Measurements from ENCODE around the gene TAF4. TPM values are rescaled to one million over a fixed set of nuclear protein-coding genes. Genes with fewer than 3 reads are reported as not detected.
A peak's percentile ranks its signal among the peaks of the same experiment; 100 is the strongest.

Gene TAF4
- total RNA-seq, 1 donor from 2014 or later = 28.1 TPM

GRCh38 chr20:62069741-62070216, 4.1 kb upstream of the TAF4 start:
- no peak for DNase-seq (ENCODE audit: low spot score in 2 of 2, unreplicated experiment in 2 of 2)
- Mint-ChIP-seq H3K36me3 (no peaks in the 10 kb centered on the region), H3K4me1 (peaks cover 15% of the 10 kb centered on the region), H3K27me3 (ENCODE audit: low read depth) (peaks cover 2% of the 10 kb centered on the region), H3K9me3 (peaks cover 15% of the 10 kb centered on the region), H3K27ac (no peak overlapping the region), H3K4me3 (no peak overlapping the region)
- no peak for TF ChIP-seq CTCF (IDR thresholded peaks at IDR 0.05; ENCODE audit: unreplicated experiment)

GRCh38 chr20:62068997-62069396, 3.3 kb upstream of the TAF4 start:
- TF ChIP-seq CTCF (IDR thresholded peaks at IDR 0.05; ENCODE audit: unreplicated experiment) = no peak
- H3K36me3 Mint-ChIP-seq = no peaks in the 10 kb centered on the region
- peaks cover 12% of the 10 kb centered on the region for H3K9me3 Mint-ChIP-seq
- H3K4me1 Mint-ChIP-seq = peaks cover 17% of the 10 kb centered on the region
- no peak overlapping the region for H3K27ac Mint-ChIP-seq
- H3K4me3 Mint-ChIP-seq = no peak overlapping the region
- no peak for DNase-seq (ENCODE audit: low spot score in 2 of 2, unreplicated experiment in 2 of 2)
- peaks cover 2% of the 10 kb centered on the region for H3K27me3 Mint-ChIP-seq (ENCODE audit: low read depth)

GRCh38 chr20:62067547-62068260, 2.0 kb upstream of the TAF4 start:
- H3K27ac Mint-ChIP-seq = peak overlapping the region; percentile 92
- no peaks in the 10 kb centered on the region for H3K36me3 Mint-ChIP-seq
- no peak for TF ChIP-seq CTCF (IDR thresholded peaks at IDR 0.05; ENCODE audit: unreplicated experiment)
- DNase-seq (ENCODE audit: low spot score in 2 of 2, unreplicated experiment in 2 of 2) = no peak
- H3K4me1 Mint-ChIP-seq = peaks cover 30% of the 10 kb centered on the region
- peaks cover 4% of the 10 kb centered on the region for H3K9me3 Mint-ChIP-seq
- H3K27me3 Mint-ChIP-seq (ENCODE audit: low read depth) = peaks cover 2% of the 10 kb centered on the region
- peak overlapping the region; percentile 83 for H3K4me3 Mint-ChIP-seq

- Mint-ChIP-seq H3K27ac (peak overlapping the region; percentile 92), H3K4me1 (peaks cover 34% of the 10 kb centered on the region), H3K4me3 (peak overlapping the region; percentile 83), H3K36me3 (no peaks in the 10 kb centered on the region), H3K9me3 (peaks cover 4% of the 10 kb centered on the region), H3K27me3 (ENCODE audit: low read depth) (peaks cover 2% of the 10 kb centered on the region)
- no peak for TF ChIP-seq CTCF (IDR thresholded peaks at IDR 0.05; ENCODE audit: unreplicated experiment)
- DNase-seq (ENCODE audit: low spot score in 2 of 2, unreplicated experiment in 2 of 2) = no peak
These were observed 1.3 kb upstream of the TAF4 start for GRCh38 chr20:62066983-62067433.

GRCh38 chr20:62066339-62066982, 780 bp upstream of the TAF4 start:
- Mint-ChIP-seq H3K27me3 (ENCODE audit: low read depth) (peaks cover 2% of the 10 kb centered on the region), H3K9me3 (peaks cover 4% of the 10 kb centered on the region), H3K4me3 (peak overlapping the region; percentile 83), H3K36me3 (no peaks in the 10 kb centered on the region), H3K4me1 (peaks cover 34% of the 10 kb centered on the region), H3K27ac (peak overlapping the region; percentile 92)
- no peak for TF ChIP-seq CTCF (IDR thresholded peaks at IDR 0.05; ENCODE audit: unreplicated experiment)
- DNase-seq (ENCODE audit: low spot score in 2 of 2, unreplicated experiment in 2 of 2) = peak in 1 of 2 experiments; percentile 71
